DOHH2 (cell line): ENCODE measurements around the gene SPNS2.

Experiments used
- H3F3A ChIP-seq: fragments of 200-600 bp; sonication (generic), shearing (Covaris generic); 2 replicates; pipeline ENCODE4 v1.6.0; 2016; ENCODE audit warnings: antibody characterized with exemption, mild to moderate bottlenecking; ENCODE audit not compliant: control insufficient read depth, insufficient read depth
- H3K27ac ChIP-seq: fragments of 200-600 bp; sonication (generic); 2 replicates; pipeline ENCODE4 v1.5.1; 2014; ENCODE audit warnings: low read depth, mild to moderate bottlenecking, low read length, moderate library complexity
- H3K27me3 ChIP-seq: fragments of 200-600 bp; sonication (generic); 2 replicates; pipeline ENCODE4 v1.6.1; 2014; ENCODE audit warnings: mild to moderate bottlenecking, low read length, mixed read lengths; ENCODE audit not compliant: control insufficient read depth
- H3K36me3 ChIP-seq: fragments of 200-600 bp; sonication (generic); 2 replicates; pipeline ENCODE4 v1.6.1; 2014; ENCODE audit warnings: mild to moderate bottlenecking, low read length, moderate library complexity, mixed read lengths; ENCODE audit not compliant: control insufficient read depth
- H3K4me1 ChIP-seq: fragments of 200-600 bp; sonication (generic); 2 replicates; pipeline ENCODE4 v1.6.1; 2014; ENCODE audit warnings: mild to moderate bottlenecking, low read length, mixed read lengths; ENCODE audit not compliant: control insufficient read depth
- H3K4me2 ChIP-seq: fragments of 200-600 bp; sonication (generic); 2 replicates; pipeline ENCODE4 v1.6.0; 2014; ENCODE audit warnings: mild to moderate bottlenecking, low read length, moderate library complexity
- H3K4me3 ChIP-seq: fragments of 200-600 bp; sonication (generic); 2 replicates; pipeline ENCODE4 v1.5.1; 2014; ENCODE audit warnings: mild to moderate bottlenecking, low read length, mixed read lengths
- H3K79me2 ChIP-seq: fragments of 200-600 bp; sonication (generic); 2 replicates; pipeline ENCODE4 v1.6.1; 2014; ENCODE audit warnings: mild to moderate bottlenecking, low read length, mixed read lengths; ENCODE audit not compliant: control insufficient read depth
- H3K9me2 ChIP-seq: fragments of 200-600 bp; sonication (generic); replicated peaks from 2 replicates; pipeline ENCODE4 v1.6.1; 2014; ENCODE audit warnings: mild to moderate bottlenecking, low read length, mixed read lengths; ENCODE audit not compliant: control insufficient read depth
- H3K9me3 ChIP-seq: fragments of 200-600 bp; sonication (generic); 2 replicates; pipeline ENCODE4 v1.6.1; 2014; ENCODE audit warnings: antibody characterized with exemption, low read length, mixed read lengths; ENCODE audit not compliant: control insufficient read depth, insufficient read depth
- H4K20me1 ChIP-seq: fragments of 200-600 bp; sonication (generic); 2 replicates; pipeline ENCODE4 v1.6.0; 2014; ENCODE audit warnings: low read depth, mild to moderate bottlenecking, antibody characterized with exemption, low read length, moderate library complexity; ENCODE audit not compliant: control insufficient read depth, insufficient read depth
- CTCF ChIP-seq: fragments of 200-600 bp; sonication (generic); IDR thresholded peaks from one replicate; pipeline ENCODE4 v1.5.1; 2014; ENCODE audit warnings: antibody characterized with exemption, mild to moderate bottlenecking, low read depth, low read length; ENCODE audit not compliant: poor library complexity, severe bottlenecking
- EZH2phosphoT487 ChIP-seq: fragments of 200-600 bp; sonication (generic); IDR thresholded peaks from 2 replicates; pipeline ENCODE4 v1.6.1; 2017; ENCODE audit warnings: borderline replicate concordance, mild to moderate bottlenecking, antibody characterized with exemption, low read length, moderate library complexity, mixed read lengths

SPNS2 gene

DNA sequence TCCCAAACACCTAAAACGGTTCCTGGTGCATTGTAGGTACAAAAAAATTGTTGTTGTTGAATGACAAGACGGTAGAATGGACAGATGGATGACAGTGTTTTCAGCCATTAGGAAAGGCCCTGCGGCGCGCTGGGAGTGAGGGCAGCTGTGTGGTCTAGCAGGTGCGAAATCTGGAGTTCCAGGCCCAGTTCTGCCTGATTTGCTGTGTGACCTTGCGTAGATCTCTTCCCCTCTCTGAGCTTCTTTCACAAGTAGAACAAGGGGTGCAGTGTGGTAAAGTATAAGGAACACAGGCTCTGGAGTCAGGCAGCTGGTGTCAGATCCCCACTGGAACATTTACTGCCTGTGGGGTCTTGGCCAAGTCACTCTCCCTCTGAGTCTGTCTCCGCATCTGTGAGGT lies 25.3 kb downstream of the SPNS2 start:
- no peak for TF ChIP-seq EZH2phosphoT487
- TF ChIP-seq CTCF = no peak
- Histone ChIP-seq H3K4me3 (peak overlapping the region; percentile 51), H3K36me3 (no peaks in the 10 kb centered on the region), H4K20me1 (no peaks in the 10 kb centered on the region), H3K27me3 (peaks cover 17% of the 10 kb centered on the region), H3K27ac (peak overlapping the region; percentile 34), H3K4me1 (peaks cover 33% of the 10 kb centered on the region), H3K4me2 (peak overlapping the region; percentile 70), H3K79me2 (no peaks in the 10 kb centered on the region), H3F3A (no peaks in the 10 kb centered on the region), H3K9me3 (no peaks in the 10 kb centered on the region), H3K9me2 (no peaks in the 10 kb centered on the region)

DNA sequence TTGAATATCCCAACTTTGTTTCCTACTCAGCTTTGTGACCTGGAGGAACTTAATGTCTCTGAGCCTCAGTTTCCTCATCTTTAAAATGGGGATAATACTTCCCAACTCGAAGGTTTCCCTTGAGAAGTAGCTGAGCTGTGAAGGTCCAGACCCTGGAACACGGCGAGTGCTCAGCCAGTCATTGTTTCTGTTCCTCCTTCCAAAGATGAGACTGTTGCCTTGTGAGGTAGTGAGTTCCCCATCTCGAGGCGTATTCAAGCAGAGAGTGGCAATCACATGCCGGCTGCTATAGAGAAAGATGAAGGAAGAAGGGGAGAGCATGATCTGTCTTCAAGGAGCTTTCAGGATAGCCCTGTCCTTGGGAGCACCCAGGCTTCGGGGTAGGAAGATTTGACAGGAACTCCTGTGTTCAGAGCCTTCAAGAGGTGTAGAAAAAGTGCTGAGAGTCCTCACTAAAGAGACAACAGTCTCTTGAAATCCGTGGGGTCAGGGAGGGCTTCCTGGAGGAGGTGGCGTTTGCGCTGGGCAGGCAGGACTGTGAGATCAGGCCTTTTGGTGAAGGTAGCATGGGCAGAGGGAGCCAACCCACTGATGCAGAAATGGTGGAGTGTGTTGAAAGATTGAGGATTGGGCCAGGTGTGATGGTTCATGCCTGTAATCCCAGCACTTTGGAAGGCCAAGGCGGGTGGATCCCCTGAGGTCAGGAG lies 27.2 kb downstream of the SPNS2 start:
- TF ChIP-seq EZH2phosphoT487 (no peak), CTCF (no peak)
- no peaks in the 10 kb centered on the region for H3K9me3 ChIP-seq
- no peak overlapping the region for H3K4me3 ChIP-seq
- H3K9me2 ChIP-seq = no peaks in the 10 kb centered on the region
- no peaks in the 10 kb centered on the region for H3F3A ChIP-seq
- no peaks in the 10 kb centered on the region for H4K20me1 ChIP-seq
- H3K79me2 ChIP-seq = no peaks in the 10 kb centered on the region
- no peak overlapping the region for H3K4me2 ChIP-seq
- peaks cover 23% of the 10 kb centered on the region for H3K4me1 ChIP-seq
- no peak overlapping the region for H3K27ac ChIP-seq
- H3K36me3 ChIP-seq = no peaks in the 10 kb centered on the region
- peaks cover 17% of the 10 kb centered on the region for H3K27me3 ChIP-seq

DNA sequence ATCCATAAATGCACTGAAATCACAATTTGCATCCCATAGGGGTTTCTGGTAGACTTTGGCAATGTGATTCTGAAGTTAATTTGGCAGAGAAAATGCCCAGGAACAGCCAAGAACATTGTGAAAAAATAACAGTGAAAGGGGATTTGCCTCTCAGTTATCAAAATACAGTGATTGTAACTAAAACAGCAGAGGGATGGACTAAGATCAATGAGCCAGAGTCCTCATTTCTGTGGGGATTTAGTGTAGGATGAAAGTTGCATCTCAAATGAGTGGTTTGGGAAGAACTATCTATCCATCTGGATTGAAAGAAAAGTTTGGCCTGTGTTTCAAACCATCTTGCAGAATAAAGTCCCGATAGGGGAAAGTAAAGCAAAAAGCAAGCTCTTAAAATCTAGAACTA lies 28.5 kb downstream of the SPNS2 start:
- H3K27ac ChIP-seq = no peak overlapping the region
- no peaks in the 10 kb centered on the region for H3K36me3 ChIP-seq
- no peak overlapping the region for H3K4me2 ChIP-seq
- H3K4me3 ChIP-seq = no peak overlapping the region
- no peaks in the 10 kb centered on the region for H3F3A ChIP-seq
- no peaks in the 10 kb centered on the region for H4K20me1 ChIP-seq
- H3K27me3 ChIP-seq = peaks cover 17% of the 10 kb centered on the region
- peaks cover 22% of the 10 kb centered on the region for H3K4me1 ChIP-seq
- H3K79me2 ChIP-seq = no peaks in the 10 kb centered on the region
- H3K9me3 ChIP-seq = no peaks in the 10 kb centered on the region
- TF ChIP-seq EZH2phosphoT487 = no peak
- H3K9me2 ChIP-seq = no peaks in the 10 kb centered on the region

DNA sequence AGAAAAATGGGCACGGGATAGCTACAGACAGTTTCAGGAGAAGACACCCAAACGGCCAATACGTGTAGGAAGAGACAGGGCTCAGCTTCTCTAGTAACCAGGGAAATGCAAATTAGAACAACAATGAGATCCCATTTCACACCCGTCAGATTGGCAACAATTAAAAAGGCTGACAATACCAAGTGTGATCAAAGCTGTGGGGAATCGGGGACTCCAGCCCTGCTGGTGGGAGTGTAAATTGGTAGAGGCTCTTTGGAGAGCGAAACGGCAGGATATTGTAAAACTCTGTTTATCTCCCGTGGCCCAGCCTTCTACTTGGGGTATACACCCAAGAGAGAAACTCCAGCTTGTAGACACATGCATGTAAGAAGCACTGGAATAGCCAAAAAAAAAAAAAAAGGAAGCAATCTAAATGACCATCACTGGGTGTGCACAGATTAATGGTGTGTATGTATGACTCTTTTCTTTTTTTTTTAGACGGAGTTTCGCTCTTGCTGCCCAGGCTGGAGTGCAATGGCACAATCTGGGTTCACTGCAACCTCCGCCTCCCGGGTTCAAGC lies 29.0 kb downstream of the SPNS2 start:
- Histone ChIP-seq H3K27me3 (peaks cover 17% of the 10 kb centered on the region), H3K4me1 (peaks cover 17% of the 10 kb centered on the region), H4K20me1 (no peaks in the 10 kb centered on the region), H3K4me3 (no peak overlapping the region), H3K27ac (no peak overlapping the region), H3K79me2 (no peaks in the 10 kb centered on the region), H3K9me3 (no peaks in the 10 kb centered on the region), H3K4me2 (no peak overlapping the region), H3K36me3 (no peaks in the 10 kb centered on the region), H3K9me2 (no peaks in the 10 kb centered on the region), H3F3A (no peaks in the 10 kb centered on the region)
- no peak for TF ChIP-seq EZH2phosphoT487
- no peak for TF ChIP-seq CTCF
